Mammary epithelial cell (primary cell): Measurements from ENCODE around the gene ST6GALNAC4.

ENCODE experiments used
- EZH2 ChIP-seq: IDR thresholded peaks from 2 replicates; pipeline ENCODE4 v1.6.1; 2012; ENCODE audit warnings: low read length, inconsistent platforms, borderline replicate concordance
- TF ChIP-seq, protein P1 (sequence below), 2 donors: IDR thresholded peaks in 1 of 2; conservative IDR thresholded peaks in 1 of 2; 2 replicates each; pipeline ENCODE4 v1.5.1; 2011 to 2012; ENCODE audit warnings: inconsistent platforms in 2 of 2, low read length in 2 of 2, mild to moderate bottlenecking in 2 of 2, control low read depth in 1 of 2, low read depth in 1 of 2; ENCODE audit not compliant: insufficient read depth in 1 of 2; ENCODE audit errors: extremely low read depth in 1 of 2

GRCh38 chr9:127873223-127873691 lies 43.6 kb downstream of the ST6GALNAC4 start:
- TF ChIP-seq, protein P1, sequence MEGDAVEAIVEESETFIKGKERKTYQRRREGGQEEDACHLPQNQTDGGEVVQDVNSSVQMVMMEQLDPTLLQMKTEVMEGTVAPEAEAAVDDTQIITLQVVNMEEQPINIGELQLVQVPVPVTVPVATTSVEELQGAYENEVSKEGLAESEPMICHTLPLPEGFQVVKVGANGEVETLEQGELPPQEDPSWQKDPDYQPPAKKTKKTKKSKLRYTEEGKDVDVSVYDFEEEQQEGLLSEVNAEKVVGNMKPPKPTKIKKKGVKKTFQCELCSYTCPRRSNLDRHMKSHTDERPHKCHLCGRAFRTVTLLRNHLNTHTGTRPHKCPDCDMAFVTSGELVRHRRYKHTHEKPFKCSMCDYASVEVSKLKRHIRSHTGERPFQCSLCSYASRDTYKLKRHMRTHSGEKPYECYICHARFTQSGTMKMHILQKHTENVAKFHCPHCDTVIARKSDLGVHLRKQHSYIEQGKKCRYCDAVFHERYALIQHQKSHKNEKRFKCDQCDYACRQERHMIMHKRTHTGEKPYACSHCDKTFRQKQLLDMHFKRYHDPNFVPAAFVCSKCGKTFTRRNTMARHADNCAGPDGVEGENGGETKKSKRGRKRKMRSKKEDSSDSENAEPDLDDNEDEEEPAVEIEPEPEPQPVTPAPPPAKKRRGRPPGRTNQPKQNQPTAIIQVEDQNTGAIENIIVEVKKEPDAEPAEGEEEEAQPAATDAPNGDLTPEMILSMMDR (conservative IDR thresholded peaks at IDR 0.05 in 1 of 2, IDR thresholded peaks at IDR 0.05 in 1 of 2; ENCODE audit: extremely low read depth in 1 of 2, insufficient read depth in 1 of 2, low read depth in 1 of 2, low read length in 2 of 2) = no peak
- TF ChIP-seq EZH2 = no peak
